Thymus (tissue), 14 donors: ENCODE measurements around the gene ATP6V0D1. TPM values are rescaled to one million over a fixed set of nuclear protein-coding genes. Genes with fewer than 3 reads are reported as not detected.

Experiments used
- DNase-seq, 9 donors: peaks; one replicate each; pipeline ENCODE4 v3.0.0-alpha.2; 2013; ENCODE audit warnings: low spot score in 9 of 9, low read depth in 6 of 9, missing footprints in 1 of 9
- H3K27ac ChIP-seq, 2 donors: one replicate each; pipeline ENCODE4 v1.5.1; 2013; ENCODE audit warnings: control low read depth in 1 of 2, low read depth in 1 of 2, low read length in 1 of 2, mild to moderate bottlenecking in 1 of 2, moderate library complexity in 1 of 2
- H3K27me3 ChIP-seq, 2 donors: one replicate each; pipeline ENCODE4 v1.5.1; 2013; ENCODE audit warnings: low read length in 1 of 2; ENCODE audit not compliant: control insufficient read depth in 2 of 2, insufficient read depth in 1 of 2
- H3K36me3 ChIP-seq, 2 donors: one replicate each; pipeline ENCODE4 v1.5.1; 2013; ENCODE audit warnings: low read length in 1 of 2, mild to moderate bottlenecking in 1 of 2, moderate library complexity in 1 of 2; ENCODE audit not compliant: control insufficient read depth in 2 of 2, insufficient read depth in 2 of 2
- H3K4me1 ChIP-seq, 2 donors: one replicate each; pipeline ENCODE4 v1.5.1; 2013; ENCODE audit warnings: low read length in 2 of 2; ENCODE audit not compliant: control insufficient read depth in 2 of 2, insufficient read depth in 2 of 2
- H3K4me3 ChIP-seq, 2 donors: one replicate each; pipeline ENCODE4 v1.5.1; 2013; ENCODE audit warnings: low read length in 2 of 2, control low read depth in 1 of 2, mild to moderate bottlenecking in 1 of 2
- H3K9me3 ChIP-seq, 2 donors: one replicate each; pipeline ENCODE4 v1.5.1; 2013; ENCODE audit warnings: low read length in 1 of 2, mild to moderate bottlenecking in 1 of 2; ENCODE audit not compliant: control insufficient read depth in 2 of 2, insufficient read depth in 1 of 2
- WGBS: extraction: QIAGEN DNeasy Blood & Tissue Kit; methylation state at CpG from one replicate; pipeline ENCODE4 v1.1.7; 2013; 5-methylcytosine and 5-hydroxymethylcytosine counted together
- long read RNA-seq, 10 donors: transcript quantifications; one replicate each; lab custom pipeline, GENCODE V29; 2026
- polyA plus RNA-seq: library from polyadenylated mRNA; stranded (reverse); fragments of 200-250 nt; gene quantifications from one replicate; pipeline ENCODE4 v1.2.3, GENCODE V29; 2013
- total RNA-seq: library from RNA; stranded (reverse); fragments of 120-200 nt; gene quantifications from one replicate; pipeline ENCODE4 v1.2.4, GENCODE V29; 2013
- donor health status: healthy.

The ATP6V0D1 gene
- total RNA-seq, result 51.8 TPM
- 44.8 TPM for polyA plus RNA-seq
- long read RNA-seq, donor 1, transcript ATP6V0D1-201 (8 exons, 1,716 nt), result major isoform, 6 of 6 reads
- long read RNA-seq, donor 1, partial matches to known transcripts, result 0 of 6 reads
- long read RNA-seq, donor 1, other reads (novel, unspliced or antisense), result 0 of 6 reads
- long read RNA-seq, donor 2, result 0 reads
- long read RNA-seq, donor 3, transcript ATP6V0D1-201 (8 exons, 1,716 nt), result major isoform, 35 of 35 reads
- long read RNA-seq, donor 3, partial matches to known transcripts, result 0 of 35 reads
- long read RNA-seq, donor 3, other reads (novel, unspliced or antisense), result 0 of 35 reads
- long read RNA-seq, donor 4, transcript ATP6V0D1-201 (8 exons, 1,716 nt), result major isoform, 14 of 15 reads
- long read RNA-seq, donor 4, partial matches to known transcripts, result 0 of 15 reads
- long read RNA-seq, donor 4, other reads (novel, unspliced or antisense), result 0 of 15 reads
- long read RNA-seq, donor 5, transcript ATP6V0D1-201 (8 exons, 1,716 nt), result major isoform, 39 of 41 reads
- long read RNA-seq, donor 5, partial matches to known transcripts, result 0 of 41 reads
- long read RNA-seq, donor 5, other reads (novel, unspliced or antisense), result 0 of 41 reads
- long read RNA-seq, donor 6, transcript ATP6V0D1-201 (8 exons, 1,716 nt), result major isoform, 20 of 21 reads
- long read RNA-seq, donor 6, partial matches to known transcripts, result 0 of 21 reads
- long read RNA-seq, donor 6, other reads (novel, unspliced or antisense), result 0 of 21 reads
- long read RNA-seq, donor 7, transcript ATP6V0D1-201 (8 exons, 1,716 nt), result major isoform, 28 of 28 reads
- long read RNA-seq, donor 7, partial matches to known transcripts, result 0 of 28 reads
- long read RNA-seq, donor 7, other reads (novel, unspliced or antisense), result 0 of 28 reads
- long read RNA-seq, donor 8, transcript ATP6V0D1-201 (8 exons, 1,716 nt), result major isoform, 12 of 12 reads
- long read RNA-seq, donor 8, partial matches to known transcripts, result 0 of 12 reads
- long read RNA-seq, donor 8, other reads (novel, unspliced or antisense), result 0 of 12 reads
- long read RNA-seq, donor 9, transcript ATP6V0D1-201 (8 exons, 1,716 nt), result major isoform, 13 of 13 reads
- long read RNA-seq, donor 9, partial matches to known transcripts, result 0 of 13 reads
- long read RNA-seq, donor 9, other reads (novel, unspliced or antisense), result 0 of 13 reads
- long read RNA-seq, donor 10, transcript ATP6V0D1-201 (8 exons, 1,716 nt), result major isoform, 21 of 21 reads
- long read RNA-seq, donor 10, partial matches to known transcripts, result 0 of 21 reads
- long read RNA-seq, donor 10, other reads (novel, unspliced or antisense), result 0 of 21 reads

DNA sequence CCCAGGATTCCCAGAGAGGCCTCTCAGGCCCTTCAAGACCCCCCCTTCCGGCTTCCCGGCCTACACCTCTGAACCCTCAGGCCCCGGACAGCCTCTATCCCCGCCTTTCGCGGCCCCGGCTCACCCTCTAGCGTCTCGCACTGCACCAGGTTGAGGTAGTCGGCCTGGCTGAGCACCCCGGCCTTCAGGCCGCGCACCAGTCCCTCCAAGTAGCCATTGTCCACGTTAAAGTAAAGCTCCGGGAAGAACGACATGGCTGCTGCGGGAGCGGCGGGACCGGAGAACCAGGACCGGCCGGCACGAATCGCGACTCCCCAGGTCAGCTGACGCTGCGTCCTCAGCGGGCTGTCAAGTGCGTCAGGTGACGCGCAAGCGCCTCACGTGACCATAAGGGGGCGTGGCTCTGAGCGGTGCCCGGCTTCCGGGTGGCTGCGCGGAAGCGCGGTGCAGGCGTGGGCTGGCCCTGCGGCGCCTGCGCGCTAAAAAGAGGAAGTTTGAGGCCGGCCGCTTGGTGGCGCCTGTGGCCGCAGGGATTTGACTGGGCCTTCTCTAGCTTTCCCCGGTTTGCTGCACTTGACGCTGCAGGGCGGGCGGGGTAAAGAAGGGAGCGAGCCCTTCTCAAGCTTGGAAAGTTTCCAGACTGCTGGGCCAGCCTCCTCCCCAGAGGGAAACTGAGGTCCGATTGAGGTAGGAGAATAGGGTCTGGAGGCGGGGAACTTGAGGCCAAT, at the start of gene ATP6V0D1:
Gene ATP6V0D1, minus strand, starts transcription at position 325 of the 728 bp plus-strand sequence. Its CDS starts 71 bp downstream, at position 254.
- peaks cover 12 to 15% of the 10 kb centered on the region in 2 donors for H3K36me3 ChIP-seq
- H3K4me1 ChIP-seq, result peaks cover 14 to 29% of the 10 kb centered on the region in 2 donors
- DNase-seq, result peak; percentile 94 to 100 (median 99)
- peak within 1 kb of the TSS; percentile 87 to 96 for H3K4me3 ChIP-seq
- under 1% methylated on average over 57 of the region's 57 CpGs for WGBS
- no peaks in the 10 kb centered on the region for H3K9me3 ChIP-seq
- H3K27me3 ChIP-seq, result no peaks in the 10 kb centered on the region
- peak within 1 kb of the TSS; percentile 88 to 89 for H3K27ac ChIP-seq

DNA sequence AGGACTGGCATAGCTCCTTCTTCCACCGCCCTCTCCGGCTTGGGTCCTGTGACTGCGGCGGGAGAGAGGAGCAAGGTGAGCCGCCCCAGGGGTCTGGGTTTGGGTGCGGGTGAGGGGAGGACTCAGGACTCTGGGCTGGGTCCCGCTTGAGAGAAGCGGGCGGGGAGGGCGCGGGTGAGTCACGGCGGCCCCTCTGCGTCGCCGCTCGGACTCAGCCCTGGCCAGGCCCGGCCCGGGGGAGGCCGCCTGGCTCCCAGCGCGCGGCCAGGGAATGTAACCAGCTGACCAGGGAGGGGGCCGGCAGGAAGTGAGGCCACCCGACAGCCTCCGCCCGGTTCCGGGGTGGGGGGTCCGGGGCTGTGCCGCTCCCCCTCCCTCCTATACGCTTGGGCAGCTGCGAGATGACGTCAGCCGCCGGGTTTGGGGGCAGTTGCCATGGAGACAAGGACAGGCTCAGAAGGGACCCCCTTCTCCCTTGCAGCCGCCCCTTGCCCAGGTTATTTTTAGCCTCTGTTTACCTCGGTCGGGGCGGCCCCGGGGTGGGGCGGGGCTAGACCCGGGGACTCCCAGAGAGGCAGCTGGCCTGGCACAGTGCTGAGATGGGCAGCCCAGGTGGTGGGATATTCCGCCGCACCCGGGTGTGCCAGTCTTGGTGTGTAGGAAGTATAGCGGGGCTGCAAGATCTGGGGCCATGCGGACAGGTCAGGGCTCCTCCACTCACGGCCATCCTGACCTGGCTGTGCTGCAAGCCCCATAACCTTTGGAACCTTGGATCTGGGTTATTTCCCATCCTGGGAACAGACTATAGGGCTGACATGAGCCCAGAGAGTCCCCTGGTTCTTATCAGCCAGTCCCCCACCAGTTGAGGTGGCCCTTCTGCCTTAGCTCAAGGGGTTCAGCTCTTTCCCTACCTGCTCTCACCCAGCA, 49.3 kb upstream of the ATP6V0D1 start:
- WGBS, result 7% methylated on average over 48 of the region's 48 CpGs
- H3K9me3 ChIP-seq, result peaks cover 0 to 17% of the 10 kb centered on the region in 2 donors
- peak overlapping the region; percentile 26 to 65 for H3K27ac ChIP-seq
- peaks cover 26 to 92% of the 10 kb centered on the region in 2 donors for H3K27me3 ChIP-seq
- H3K4me3 ChIP-seq, result peak overlapping the region; percentile 38 to 45
- peaks cover 30 to 52% of the 10 kb centered on the region in 2 donors for H3K4me1 ChIP-seq
- DNase-seq, result peak in 1 of 9 donors; percentile 39
- H3K36me3 ChIP-seq, result no peaks in the 10 kb centered on the region

DNA sequence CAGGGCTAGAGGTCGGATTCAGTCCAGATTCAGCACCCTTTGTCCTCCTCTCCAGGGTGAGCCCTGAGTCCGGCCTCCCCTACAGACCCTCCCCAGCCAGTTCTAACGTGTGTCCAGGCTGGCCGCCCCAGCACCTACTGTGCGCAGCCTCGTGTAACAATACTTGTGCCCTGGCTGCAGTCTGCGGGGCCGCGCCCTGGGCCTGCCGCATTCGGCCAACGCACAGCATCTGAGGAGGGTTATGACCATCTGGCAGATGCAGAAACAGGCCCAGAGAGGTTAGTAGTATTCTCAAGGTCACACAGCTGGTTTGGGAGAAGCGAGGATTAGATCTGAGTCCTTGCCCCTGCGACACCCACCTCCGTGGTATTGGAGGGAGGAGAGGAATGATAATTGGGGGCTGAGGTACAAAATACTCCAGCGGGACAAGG, 48.6 kb upstream of the ATP6V0D1 start:
- Histone ChIP-seq H3K9me3 (peaks cover 0 to 17% of the 10 kb centered on the region in 2 donors), H3K27ac (peak overlapping the region; percentile 26 to 65), H3K4me1 (peaks cover 30 to 46% of the 10 kb centered on the region in 2 donors), H3K27me3 (peaks cover 26 to 93% of the 10 kb centered on the region in 2 donors), H3K36me3 (no peaks in the 10 kb centered on the region), H3K4me3 (peak overlapping the region; percentile 38 to 62)
- DNase-seq, result no peak
- WGBS, result 30% methylated on average over 16 of the region's 16 CpGs

DNA sequence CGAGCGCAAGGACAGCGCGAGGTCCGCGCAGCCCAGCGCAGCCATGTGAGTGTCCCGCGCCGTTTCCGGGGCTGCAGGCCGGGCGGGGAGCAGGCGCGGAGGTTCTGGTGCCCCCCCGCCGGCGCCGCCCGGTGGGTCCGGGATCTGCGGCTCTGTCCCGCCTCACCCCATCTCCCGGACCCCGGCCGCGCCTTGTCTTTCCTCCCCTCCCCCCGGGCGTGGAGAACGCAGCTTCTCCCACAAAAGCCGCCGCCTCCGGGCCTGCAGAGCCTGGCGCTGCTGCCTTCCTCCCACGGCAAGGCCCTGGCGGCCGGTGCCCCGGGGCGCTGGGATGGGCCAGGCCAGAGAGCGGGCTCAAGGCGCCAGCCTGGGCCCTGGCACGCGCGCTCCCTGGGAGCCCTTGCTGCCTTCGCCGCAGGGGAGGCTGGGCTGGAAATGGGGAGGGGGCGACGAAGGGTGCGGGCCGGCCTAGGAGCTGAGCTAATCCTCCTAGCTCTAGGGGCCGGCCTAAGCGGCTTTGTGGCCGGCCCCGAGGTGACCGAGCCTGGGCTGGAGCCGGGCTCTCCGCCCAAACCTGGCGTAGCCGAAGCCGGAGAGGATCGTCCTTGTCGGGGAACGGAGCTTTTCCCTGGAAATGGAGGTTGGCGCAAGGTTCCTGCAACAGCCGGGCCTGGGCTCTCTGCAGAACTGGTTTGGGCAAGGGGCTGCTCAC, 48.1 kb upstream of the ATP6V0D1 start:
- Histone ChIP-seq H3K27ac (peak overlapping the region in 1 of 2 donors; percentile 60), H3K4me3 (peak overlapping the region; percentile 38 to 62), H3K4me1 (peaks cover 30 to 43% of the 10 kb centered on the region in 2 donors), H3K9me3 (peaks cover 0 to 17% of the 10 kb centered on the region in 2 donors), H3K36me3 (no peaks in the 10 kb centered on the region), H3K27me3 (peaks cover 26 to 95% of the 10 kb centered on the region in 2 donors)
- 1% methylated on average over 65 of the region's 65 CpGs for WGBS
- DNase-seq, result peak in 1 of 9 donors; percentile 21

DNA sequence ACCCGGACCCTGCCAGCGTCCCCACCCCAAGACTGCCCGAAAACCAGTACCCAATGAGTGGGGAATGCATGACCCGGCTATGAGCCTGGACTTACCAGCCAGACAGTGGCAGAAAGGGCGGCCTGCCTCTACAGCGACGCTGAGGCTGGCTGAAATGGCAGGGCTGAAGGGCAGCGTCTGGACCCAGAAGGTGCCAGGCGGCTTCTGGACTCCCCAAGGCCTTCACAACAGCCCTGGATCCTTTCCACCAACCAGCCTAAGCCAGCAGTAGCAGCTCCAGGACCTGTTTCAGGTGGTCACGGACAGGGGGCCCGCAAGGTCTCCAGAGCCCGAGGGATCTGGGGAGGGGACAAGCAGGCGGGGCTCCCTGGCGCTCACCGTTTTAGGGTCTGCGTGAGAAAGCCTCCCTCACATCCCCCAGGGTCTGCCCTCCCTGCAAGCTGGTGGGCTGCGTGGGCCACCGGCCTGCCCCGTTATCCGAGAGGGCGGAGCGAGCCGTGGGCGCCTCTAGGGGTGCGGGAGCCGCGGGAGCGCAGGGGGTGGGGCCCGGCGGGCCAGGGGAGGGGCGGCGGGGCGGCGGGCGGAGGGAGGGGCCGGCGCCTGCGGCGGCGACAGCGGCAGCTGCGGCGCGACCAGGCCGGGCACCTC, 47.4 kb upstream of the ATP6V0D1 start, which contains the start of gene RIPOR1:
Gene RIPOR1, plus strand, starts transcription at position 608 of the 648 bp plus-strand sequence. CDS start 9,618 bp downstream, outside the sequence.
- Histone ChIP-seq H3K4me1 (peaks cover 30 to 43% of the 10 kb centered on the region in 2 donors), H3K27me3 (peaks cover 26 to 92% of the 10 kb centered on the region in 2 donors), H3K9me3 (peaks cover 0 to 17% of the 10 kb centered on the region in 2 donors), H3K4me3 (peak within 1 kb of the TSS; percentile 38 to 62), H3K36me3 (no peaks in the 10 kb centered on the region), H3K27ac (peak within 1 kb of the TSS; percentile 26 to 65)
- WGBS, result 25% methylated on average over 44 of the region's 45 CpGs
- no peak for DNase-seq

DNA sequence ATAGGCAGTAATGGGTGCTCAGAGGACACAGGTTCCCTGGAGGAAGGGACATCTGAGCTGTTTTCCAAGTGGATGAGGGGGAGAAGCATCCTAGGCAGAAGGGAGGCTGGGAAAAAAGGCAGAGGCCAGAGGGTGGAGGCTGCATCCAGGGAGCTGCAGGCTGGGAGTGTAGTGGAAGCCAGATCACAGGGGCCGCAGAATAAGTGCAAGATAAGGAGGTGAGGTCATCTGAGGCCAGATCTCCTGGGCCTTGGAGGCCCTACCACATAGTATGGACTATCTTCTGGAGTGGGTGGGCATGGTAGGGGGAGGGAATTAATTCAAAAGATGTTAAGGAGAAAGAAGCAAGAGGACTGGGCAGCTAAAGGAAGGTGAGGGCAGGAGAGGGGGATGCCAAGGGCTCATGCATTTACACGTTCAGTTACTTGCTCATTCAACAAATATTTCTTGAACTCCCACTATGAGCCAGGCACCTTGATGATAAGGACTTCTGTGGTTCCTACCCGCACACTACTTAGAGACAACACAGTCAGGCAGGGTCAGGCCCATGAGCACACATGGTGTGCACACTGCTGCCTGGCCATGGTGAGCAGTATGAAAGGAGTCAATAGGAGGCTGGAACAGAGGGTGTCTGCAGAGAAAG, 45.3 kb upstream of the ATP6V0D1 start:
- no peak for DNase-seq
- no peak overlapping the region for H3K27ac ChIP-seq
- H3K27me3 ChIP-seq, result peaks cover 26 to 72% of the 10 kb centered on the region in 2 donors
- peaks cover 0 to 17% of the 10 kb centered on the region in 2 donors for H3K9me3 ChIP-seq
- H3K4me3 ChIP-seq, result no peak overlapping the region
- H3K4me1 ChIP-seq, result peaks cover 25 to 45% of the 10 kb centered on the region in 2 donors
- no peaks in the 10 kb centered on the region for H3K36me3 ChIP-seq
- 95% methylated on average over 3 of the region's 3 CpGs for WGBS
